HepG2 (cell line): Measurements from ENCODE around the gene SYNE1. TPM values are rescaled to one million over a fixed set of nuclear protein-coding genes. Genes with fewer than 3 reads are reported as not detected.

Experiments
- ATAC-seq: fragments of 200-7000 bp; cut with Tn5 transposase; 3 replicates; pipeline ENCODE4 v1.9.1; 2020; ENCODE audit warnings: mild to moderate bottlenecking, moderate library complexity
- BruUV-seq: library from RNA; stranded (reverse); fragments of 400-500 nt; replicated peaks from 2 replicates; lab custom pipeline; 2021; lab: Mats Ljungman, UMichigan
- CTCF ChIA-PET: fragments of 300-600 bp; formaldehyde crosslinking; extraction: SDS; loops from one replicate; lab custom pipeline; 2021; ENCODE audit warnings: low total read pairs, inconsistent platforms, low intra/inter-chr PET ratio; lab: Yijun Ruan, JAX
- POLR2A ChIA-PET: fragments of 350-600 bp; sonication (Branson Sonifier 250); formaldehyde crosslinking; loops from one replicate; lab custom pipeline; 2020; ENCODE audit warnings: antibody characterized with exemption, inconsistent platforms; lab: Yijun Ruan, JAX
- DNase-seq: peaks from one replicate; pipeline ENCODE4 v3.0.0-alpha.2; 2015; ENCODE audit warnings: low spot score
- FAIRE-seq: peaks from 3 replicates; lab custom pipeline; 2011; peaks lifted over from hg19 to GRCh38; lab: Jason Lieb, UNC
- H2AFZ ChIP-seq: one replicate; pipeline ENCODE4 v1.6.1; 2011; ENCODE audit warnings: low read length, inconsistent platforms
- H3K27ac ChIP-seq: fragments of 300-600 bp; 3 replicates; pipeline ENCODE4 v1.8.0; 2011; ENCODE audit warnings: mixed run types, mild to moderate bottlenecking, mixed read lengths, low read length, inconsistent platforms; ENCODE audit not compliant: insufficient read depth; ENCODE audit errors: extremely low read length
- H3K27me3 ChIP-seq, 2 experiments: fragments of 200-600 bp in 1 of 2; 2 replicates in 1 of 2; 3 replicates in 1 of 2; pipeline versions ENCODE4 v1.6.0 to v1.8.0; 2011; ENCODE audit warnings: low read length in 2 of 2, mild to moderate bottlenecking in 2 of 2, moderate library complexity in 2 of 2, inconsistent platforms in 1 of 2; ENCODE audit not compliant: insufficient read depth in 2 of 2, control insufficient read depth in 1 of 2
- H3K36me3 ChIP-seq, 2 experiments: fragments of 200-600 bp in 1 of 2; replicated peaks in 1 of 2; 2 replicates in 1 of 2; 3 replicates in 1 of 2; pipeline versions ENCODE4 v1.5.1 to v1.8.0; 2011; ENCODE audit warnings: low read length in 2 of 2, inconsistent platforms in 1 of 2; ENCODE audit not compliant: insufficient read depth in 2 of 2, control insufficient read depth in 1 of 2
- H3K4me1 ChIP-seq: 2 replicates; pipeline ENCODE4 v1.5.1; 2012; ENCODE audit warnings: low read length, inconsistent platforms; ENCODE audit not compliant: insufficient read depth
- H3K4me2 ChIP-seq: 2 replicates; pipeline ENCODE4 v1.6.0; 2011; ENCODE audit warnings: low read depth, low read length, inconsistent platforms
- H3K4me3 ChIP-seq, 3 experiments: fragments of 200-600 bp in 1 of 3; sonication (generic), shearing (Covaris generic) in 1 of 3; replicated peaks in 1 of 3; 2 replicates each; pipeline ENCODE4 v1.5.1; 2011 to 2016; ENCODE audit warnings: low read length in 3 of 3, inconsistent platforms in 2 of 3, low read depth in 2 of 3, mild to moderate bottlenecking in 2 of 3, control low read depth in 1 of 3, mixed read lengths in 1 of 3; ENCODE audit not compliant: insufficient read depth in 1 of 3
- H3K79me2 ChIP-seq: one replicate; pipeline ENCODE4 v1.6.1; 2011; ENCODE audit warnings: low read length, inconsistent platforms; ENCODE audit not compliant: insufficient read depth
- H3K9ac ChIP-seq: 2 replicates; pipeline ENCODE4 v1.6.0; 2011; ENCODE audit warnings: mild to moderate bottlenecking, low read depth, low read length, inconsistent platforms; ENCODE audit not compliant: insufficient read depth
- H3K9me3 ChIP-seq: 2 replicates; pipeline ENCODE4 v1.5.1; 2012; ENCODE audit warnings: mild to moderate bottlenecking, low read length
- H4K20me1 ChIP-seq: 2 replicates; pipeline ENCODE4 v1.6.0; 2011; ENCODE audit warnings: inconsistent platforms, mild to moderate bottlenecking, low read length, moderate library complexity; ENCODE audit not compliant: insufficient read depth
- CENPT ChIP-seq: sonication (generic); formaldehyde crosslinking; IDR thresholded peaks from 2 replicates; pipeline ENCODE4 v1.8.0; 2022; ENCODE audit warnings: low read depth, mild to moderate bottlenecking, moderate library complexity, missing genetic modification reagents
- HINFP ChIP-seq: sonication (generic); formaldehyde crosslinking; IDR thresholded peaks from 2 replicates; pipeline ENCODE4 v1.4.0; 2020; ENCODE audit warnings: low read depth, mild to moderate bottlenecking, missing genetic modification reagents
- HNRNPUL1 ChIP-seq: fragments of 200-400 bp; formaldehyde crosslinking; IDR thresholded peaks from 2 replicates; pipeline ENCODE4 v1.6.1; 2017; ENCODE audit warnings: low read depth, mild to moderate bottlenecking, low read length, moderate library complexity
- IKZF1 ChIP-seq: fragments of 450-650 bp; IDR thresholded peaks from 2 replicates; pipeline ENCODE4 v1.7.1; 2016
- SETDB1 ChIP-seq: sonication (generic); formaldehyde crosslinking; IDR thresholded peaks from 2 replicates; pipeline ENCODE4 v1.5.1; 2020; ENCODE audit warnings: missing genetic modification reagents, mild to moderate bottlenecking, borderline replicate concordance
- SRY ChIP-seq: sonication (generic); formaldehyde crosslinking; IDR thresholded peaks from 2 replicates; pipeline ENCODE4 v1.8.0; 2022; ENCODE audit warnings: mild to moderate bottlenecking, missing genetic modification reagents
- TBP ChIP-seq: sonication (generic); formaldehyde crosslinking; IDR thresholded peaks from 2 replicates; pipeline ENCODE4 v1.5.0; 2020; ENCODE audit warnings: missing genetic modification reagents
- ZBTB14 ChIP-seq: sonication (generic); formaldehyde crosslinking; IDR thresholded peaks from 2 replicates; pipeline ENCODE4 v1.4.0; 2020; ENCODE audit warnings: missing genetic modification reagents
- ZBTB7A ChIP-seq: sonication (generic); formaldehyde crosslinking; IDR thresholded peaks from 2 replicates; pipeline ENCODE4 v1.8.0; 2022; ENCODE audit warnings: mild to moderate bottlenecking, missing genetic modification reagents
- ZMYM3 ChIP-seq: sonication (generic); formaldehyde crosslinking; IDR thresholded peaks from 2 replicates; pipeline ENCODE4 v1.5.1; 2020; ENCODE audit warnings: mild to moderate bottlenecking, missing genetic modification reagents
- WGBS: methylation state at CpG from one replicate; pipeline ENCODE4 v1.1.6; 2017; ENCODE audit warnings: low lambda C conversion rate; 5-methylcytosine and 5-hydroxymethylcytosine counted together
- in situ Hi-C: cut with HindIII; loops from 2 replicates; pipeline ENCODE4 v1.10.0; 2017; ENCODE audit warnings: low pct_unique_long_range_greater_than_20kb; ENCODE audit not compliant: extremely low pct_ligation_motif_present
- intact Hi-C: fragments of 100-400 bp; cut with micrococcal nuclease; formaldehyde crosslinking; loops from one replicate; pipeline ENCODE4 v1.10.0; 2022; ENCODE audit not compliant: unreplicated experiment
- polyA plus RNA-seq, 8 experiments: library from polyadenylated mRNA; depleted of rRNA in 3 of 8; stranded (reverse) in 7 of 8; unstranded in 1 of 8; fragments of >200 nt; fragmentation: Illumina TruSeq in 4 of 8; extraction: Trizol in 4 of 8; gene quantifications; 2 replicates each; pipeline versions ENCODE4 v1.2.1 to v1.2.3, GENCODE V29; 2011 to 2016; ENCODE audit warnings: low read depth in 4 of 8, missing spikeins in 1 of 8, mixed read lengths in 1 of 8; ENCODE audit not compliant: insufficient read depth in 1 of 8
- total RNA-seq, 5 experiments: library from RNA; depleted of rRNA; stranded (reverse); fragments of >200 nt; fragmentation: Illumina TruSeq; extraction: Trizol; gene quantifications; 2 replicates each; pipeline ENCODE4 v1.2.3, GENCODE V29; 2016; ENCODE audit warnings: low read depth in 1 of 5
- TF ChIP-seq, protein P1 (sequence below): sonication (generic); formaldehyde crosslinking; IDR thresholded peaks from 2 replicates; pipeline ENCODE4 v1.4.0; 2020; ENCODE audit warnings: missing genetic modification reagents
- TF ChIP-seq, protein P2 (sequence below): sonication (generic); formaldehyde crosslinking; IDR thresholded peaks from 2 replicates; pipeline ENCODE4 v1.5.1; 2020; ENCODE audit warnings: missing genetic modification reagents, mild to moderate bottlenecking, borderline replicate concordance
- TF ChIP-seq, protein P3 (sequence below): sonication (generic); formaldehyde crosslinking; IDR thresholded peaks from 2 replicates; pipeline ENCODE4 v1.4.0; 2020; ENCODE audit warnings: missing genetic modification reagents

SYNE1 gene
- total and polyA plus RNA-seq, 2 of the 13 experiments (the other 11 are each of a cell fraction or from before 2014, with no cell fraction given): 5.5 to 15.9 TPM

DNA sequence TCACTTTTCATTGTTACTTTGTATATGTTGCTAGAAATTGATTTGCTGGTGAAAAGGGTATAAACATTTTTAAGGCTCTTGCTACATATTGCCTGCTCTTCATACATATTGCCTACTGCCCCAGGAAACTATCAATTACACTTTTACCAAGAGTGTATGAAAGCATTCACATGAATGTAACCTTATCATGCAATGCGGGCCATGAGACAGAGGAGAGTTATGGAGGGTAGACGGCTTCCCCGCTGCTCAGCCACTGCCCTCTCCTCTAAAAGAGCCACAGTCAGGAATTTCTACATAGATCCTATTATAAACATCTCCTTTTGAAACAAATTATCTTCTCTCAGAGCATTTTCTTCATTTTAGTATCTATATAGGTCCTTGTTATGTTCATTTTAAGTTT is 565.3 kb downstream of the SYNE1 start:
- WGBS: 46% methylated on average over 3 of the region's 3 CpGs
- DNase-seq (no peak), ATAC-seq (no peak), FAIRE-seq (no peak)
- H3K4me1 ChIP-seq: no peaks in the 10 kb centered on the region
- peaks cover 15% of the 10 kb centered on the region for H3K9me3 ChIP-seq
- intact Hi-C loops: no loop called here
- no peak overlapping the region for H3K9ac ChIP-seq
- in situ Hi-C loops: no loop called here
- ChIA-PET POLR2A (no interaction called here), CTCF (no interaction called here)
- no peak overlapping the region for H3K4me2 ChIP-seq
- H3K4me3 ChIP-seq: no peak overlapping the region
- no peak overlapping the region for H3K27ac ChIP-seq
- H3K36me3 ChIP-seq: no peaks in the 10 kb centered on the region
- BruUV-seq: no TSS peak
- H2AFZ ChIP-seq: no peak overlapping the region
- no peaks in the 10 kb centered on the region for H4K20me1 ChIP-seq
- H3K79me2 ChIP-seq: no peaks in the 10 kb centered on the region
- H3K27me3 ChIP-seq: no peaks in the 10 kb centered on the region
- TF ChIP-seq HINFP: no peak
- no peak for TF ChIP-seq ZMYM3 (CRISPR knock-in tag)
- TF ChIP-seq IKZF1: no peak
- TF ChIP-seq TBP: no peak
- no peak for TF ChIP-seq SRY (CRISPR knock-in tag)
- no peak for TF ChIP-seq ZBTB14 (CRISPR knock-in tag)
- TF ChIP-seq, protein P1, sequence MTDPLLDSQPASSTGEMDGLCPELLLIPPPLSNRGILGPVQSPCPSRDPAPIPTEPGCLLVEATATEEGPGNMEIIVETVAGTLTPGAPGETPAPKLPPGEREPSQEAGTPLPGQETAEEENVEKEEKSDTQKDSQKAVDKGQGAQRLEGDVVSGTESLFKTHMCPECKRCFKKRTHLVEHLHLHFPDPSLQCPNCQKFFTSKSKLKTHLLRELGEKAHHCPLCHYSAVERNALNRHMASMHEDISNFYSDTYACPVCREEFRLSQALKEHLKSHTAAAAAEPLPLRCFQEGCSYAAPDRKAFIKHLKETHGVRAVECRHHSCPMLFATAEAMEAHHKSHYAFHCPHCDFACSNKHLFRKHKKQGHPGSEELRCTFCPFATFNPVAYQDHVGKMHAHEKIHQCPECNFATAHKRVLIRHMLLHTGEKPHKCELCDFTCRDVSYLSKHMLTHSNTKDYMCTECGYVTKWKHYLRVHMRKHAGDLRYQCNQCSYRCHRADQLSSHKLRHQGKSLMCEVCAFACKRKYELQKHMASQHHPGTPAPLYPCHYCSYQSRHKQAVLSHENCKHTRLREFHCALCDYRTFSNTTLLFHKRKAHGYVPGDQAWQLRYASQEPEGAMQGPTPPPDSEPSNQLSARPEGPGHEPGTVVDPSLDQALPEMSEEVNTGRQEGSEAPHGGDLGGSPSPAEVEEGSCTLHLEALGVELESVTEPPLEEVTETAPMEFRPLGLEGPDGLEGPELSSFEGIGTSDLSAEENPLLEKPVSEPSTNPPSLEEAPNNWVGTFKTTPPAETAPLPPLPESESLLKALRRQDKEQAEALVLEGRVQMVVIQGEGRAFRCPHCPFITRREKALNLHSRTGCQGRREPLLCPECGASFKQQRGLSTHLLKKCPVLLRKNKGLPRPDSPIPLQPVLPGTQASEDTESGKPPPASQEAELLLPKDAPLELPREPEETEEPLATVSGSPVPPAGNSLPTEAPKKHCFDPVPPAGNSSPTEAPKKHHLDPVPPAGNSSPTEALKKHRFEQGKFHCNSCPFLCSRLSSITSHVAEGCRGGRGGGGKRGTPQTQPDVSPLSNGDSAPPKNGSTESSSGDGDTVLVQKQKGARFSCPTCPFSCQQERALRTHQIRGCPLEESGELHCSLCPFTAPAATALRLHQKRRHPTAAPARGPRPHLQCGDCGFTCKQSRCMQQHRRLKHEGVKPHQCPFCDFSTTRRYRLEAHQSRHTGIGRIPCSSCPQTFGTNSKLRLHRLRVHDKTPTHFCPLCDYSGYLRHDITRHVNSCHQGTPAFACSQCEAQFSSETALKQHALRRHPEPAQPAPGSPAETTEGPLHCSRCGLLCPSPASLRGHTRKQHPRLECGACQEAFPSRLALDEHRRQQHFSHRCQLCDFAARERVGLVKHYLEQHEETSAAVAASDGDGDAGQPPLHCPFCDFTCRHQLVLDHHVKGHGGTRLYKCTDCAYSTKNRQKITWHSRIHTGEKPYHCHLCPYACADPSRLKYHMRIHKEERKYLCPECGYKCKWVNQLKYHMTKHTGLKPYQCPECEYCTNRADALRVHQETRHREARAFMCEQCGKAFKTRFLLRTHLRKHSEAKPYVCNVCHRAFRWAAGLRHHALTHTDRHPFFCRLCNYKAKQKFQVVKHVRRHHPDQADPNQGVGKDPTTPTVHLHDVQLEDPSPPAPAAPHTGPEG: no peak
- TF ChIP-seq SETDB1 (CRISPR knock-in tag): no peak
- TF ChIP-seq, protein P2, sequence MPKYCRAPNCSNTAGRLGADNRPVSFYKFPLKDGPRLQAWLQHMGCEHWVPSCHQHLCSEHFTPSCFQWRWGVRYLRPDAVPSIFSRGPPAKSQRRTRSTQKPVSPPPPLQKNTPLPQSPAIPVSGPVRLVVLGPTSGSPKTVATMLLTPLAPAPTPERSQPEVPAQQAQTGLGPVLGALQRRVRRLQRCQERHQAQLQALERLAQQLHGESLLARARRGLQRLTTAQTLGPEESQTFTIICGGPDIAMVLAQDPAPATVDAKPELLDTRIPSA (CRISPR knock-in tag): no peak
- TF ChIP-seq CENPT: no peak
- TF ChIP-seq, protein P3, sequence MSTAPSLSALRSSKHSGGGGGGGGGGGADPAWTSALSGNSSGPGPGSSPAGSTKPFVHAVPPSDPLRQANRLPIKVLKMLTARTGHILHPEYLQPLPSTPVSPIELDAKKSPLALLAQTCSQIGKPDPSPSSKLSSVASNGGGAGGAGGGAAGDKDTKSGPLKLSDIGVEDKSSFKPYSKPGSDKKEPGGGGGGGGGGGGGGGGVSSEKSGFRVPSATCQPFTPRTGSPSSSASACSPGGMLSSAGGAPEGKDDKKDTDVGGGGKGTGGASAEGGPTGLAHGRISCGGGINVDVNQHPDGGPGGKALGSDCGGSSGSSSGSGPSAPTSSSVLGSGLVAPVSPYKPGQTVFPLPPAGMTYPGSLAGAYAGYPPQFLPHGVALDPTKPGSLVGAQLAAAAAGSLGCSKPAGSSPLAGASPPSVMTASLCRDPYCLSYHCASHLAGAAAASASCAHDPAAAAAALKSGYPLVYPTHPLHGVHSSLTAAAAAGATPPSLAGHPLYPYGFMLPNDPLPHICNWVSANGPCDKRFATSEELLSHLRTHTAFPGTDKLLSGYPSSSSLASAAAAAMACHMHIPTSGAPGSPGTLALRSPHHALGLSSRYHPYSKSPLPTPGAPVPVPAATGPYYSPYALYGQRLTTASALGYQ (CRISPR knock-in tag): no peak
- no peak for TF ChIP-seq HNRNPUL1
- no peak for TF ChIP-seq ZBTB7A (CRISPR knock-in tag)
